GM19351 (cell line): ENCODE data around the gene LITAF.
"Not testable (repeated sequence)": the region's sequence is repeated elsewhere in the genome, so short reads cannot be mapped to it uniquely, and the experiment has no call there.

Source experiments
- ATAC-seq: cut with Tn5 transposase; IDR thresholded peaks from one replicate; pipeline ENCODE4 v1.9.1; 2021; ENCODE audit warnings: mild to moderate bottlenecking, moderate library complexity; ENCODE audit not compliant: unreplicated experiment

Gene LITAF

DNA sequence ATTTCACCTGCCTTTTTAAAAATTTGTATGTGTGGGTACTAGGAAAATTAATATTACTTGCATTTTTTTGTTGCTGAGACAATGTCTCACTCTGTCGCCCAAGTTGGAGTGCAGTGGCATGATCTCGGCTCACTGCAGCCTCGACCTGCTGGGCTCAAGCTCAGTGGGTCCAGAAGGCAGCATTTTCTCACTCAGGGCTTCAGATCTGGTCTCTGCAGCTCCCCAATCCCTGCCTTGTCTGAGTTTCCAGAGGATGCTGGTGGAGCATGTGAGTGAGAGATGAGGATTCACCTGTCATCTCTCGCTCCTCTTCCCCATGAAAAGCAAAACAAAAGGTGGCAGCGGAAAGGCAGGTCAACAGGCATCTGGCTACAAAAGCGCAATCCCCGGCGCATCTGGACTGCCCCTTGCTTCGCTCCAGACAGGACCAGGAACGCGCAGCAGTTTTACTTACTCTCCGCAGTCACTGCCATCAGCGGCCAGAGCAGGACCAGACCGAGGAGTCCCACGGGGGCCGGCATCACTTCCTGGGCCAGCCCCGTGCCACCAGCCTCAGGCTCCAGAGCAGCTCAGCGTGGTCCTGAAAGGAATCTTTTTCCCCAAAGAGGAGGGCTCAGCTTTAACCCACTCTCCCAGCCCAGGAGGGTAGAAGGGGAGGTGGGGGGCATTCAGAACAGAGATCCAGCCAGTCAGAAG is 59.9 kb downstream of the LITAF start:
- ATAC-seq: no peak

DNA sequence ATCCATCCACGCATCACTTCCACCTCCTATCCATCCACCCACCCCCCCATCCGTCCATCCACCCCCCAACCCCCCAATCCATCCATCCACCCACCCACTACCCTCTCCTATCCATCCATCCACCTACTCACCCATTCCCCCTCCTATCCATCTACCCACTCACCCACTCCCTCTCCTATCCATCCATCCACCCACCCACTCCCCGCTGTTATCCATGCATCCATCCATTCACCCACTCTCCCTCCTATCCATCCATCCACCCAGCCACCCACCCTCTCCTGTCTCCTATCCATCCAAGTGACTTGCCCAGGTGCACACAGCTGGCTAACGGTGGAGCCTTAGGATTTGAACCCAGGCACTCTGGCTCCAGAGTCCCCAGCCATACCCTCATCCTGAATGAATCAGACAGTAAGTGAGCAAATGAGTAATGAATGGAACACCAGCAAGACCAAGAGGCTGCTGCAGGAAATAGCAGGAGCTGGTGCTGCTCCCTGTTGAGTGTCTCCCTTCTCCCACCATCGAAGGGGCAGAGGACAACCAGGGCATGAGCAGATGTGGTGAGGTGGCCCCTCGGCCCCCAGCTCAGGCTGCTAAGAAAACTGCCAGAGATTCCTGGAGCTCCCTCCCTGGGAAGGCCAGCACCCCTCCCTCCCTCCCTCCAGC is 62.5 kb downstream of the LITAF start:
- ATAC-seq: no peak

DNA sequence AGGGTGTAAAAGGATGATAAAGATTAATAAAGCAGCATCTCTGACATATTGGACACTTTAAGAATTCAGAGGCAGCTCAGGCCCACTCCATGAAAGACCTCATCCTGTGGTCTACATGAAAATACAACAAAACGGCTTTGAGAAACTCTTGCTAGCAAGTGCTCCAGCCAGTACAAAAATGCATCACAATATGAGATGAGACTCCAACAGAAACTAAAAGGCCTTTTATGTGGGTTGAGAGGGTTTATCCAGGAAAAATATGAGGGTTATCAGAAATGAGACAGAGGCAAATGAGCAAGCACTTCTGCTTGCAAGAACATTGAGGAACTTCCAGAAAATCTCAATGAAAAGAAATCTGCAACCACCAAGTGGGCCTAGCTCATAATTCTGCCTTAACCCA is 65.7 kb downstream of the LITAF start:
- ATAC-seq: no peak

DNA sequence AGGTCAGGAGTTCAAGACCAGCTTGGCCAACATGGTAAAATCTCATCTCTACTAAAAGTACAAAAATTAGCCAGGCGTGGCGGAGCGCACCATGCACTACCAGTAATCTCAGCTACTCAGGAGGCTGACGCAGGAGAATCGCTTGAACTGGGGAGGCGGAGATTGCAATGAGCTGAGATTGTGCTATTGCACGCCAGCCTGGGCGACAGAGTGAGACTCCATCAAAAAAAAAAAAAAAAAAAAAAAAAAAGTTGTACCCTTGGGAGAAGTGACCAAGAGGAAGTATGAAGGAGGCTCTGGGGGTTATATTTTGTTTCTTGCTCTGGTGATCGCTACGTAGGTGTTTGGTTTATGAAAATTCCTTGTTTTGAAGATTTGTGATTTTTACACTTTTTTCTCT is 66.3 kb downstream of the LITAF start:
- ATAC-seq: no peak

DNA sequence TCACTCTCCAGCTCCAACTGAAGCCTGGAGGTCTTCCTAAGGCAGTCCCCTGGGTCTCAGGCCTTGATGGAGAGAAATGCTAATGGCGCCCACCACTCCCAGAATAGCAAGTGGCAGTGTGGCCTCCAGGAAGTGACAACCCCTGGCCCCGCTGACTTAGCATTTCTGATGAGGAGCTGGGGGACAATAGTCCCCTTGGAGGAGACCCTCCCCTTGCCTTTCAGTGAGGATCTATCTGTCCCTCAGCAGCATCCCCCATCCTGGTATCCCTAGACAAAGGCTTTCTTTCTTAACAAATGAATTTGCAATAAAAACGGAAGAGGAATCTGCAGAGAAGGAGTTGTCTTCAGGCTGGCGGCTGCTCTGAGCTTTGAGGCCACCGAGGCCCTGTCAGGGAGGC is 68.8 kb downstream of the LITAF start:
- ATAC-seq: no peak

DNA sequence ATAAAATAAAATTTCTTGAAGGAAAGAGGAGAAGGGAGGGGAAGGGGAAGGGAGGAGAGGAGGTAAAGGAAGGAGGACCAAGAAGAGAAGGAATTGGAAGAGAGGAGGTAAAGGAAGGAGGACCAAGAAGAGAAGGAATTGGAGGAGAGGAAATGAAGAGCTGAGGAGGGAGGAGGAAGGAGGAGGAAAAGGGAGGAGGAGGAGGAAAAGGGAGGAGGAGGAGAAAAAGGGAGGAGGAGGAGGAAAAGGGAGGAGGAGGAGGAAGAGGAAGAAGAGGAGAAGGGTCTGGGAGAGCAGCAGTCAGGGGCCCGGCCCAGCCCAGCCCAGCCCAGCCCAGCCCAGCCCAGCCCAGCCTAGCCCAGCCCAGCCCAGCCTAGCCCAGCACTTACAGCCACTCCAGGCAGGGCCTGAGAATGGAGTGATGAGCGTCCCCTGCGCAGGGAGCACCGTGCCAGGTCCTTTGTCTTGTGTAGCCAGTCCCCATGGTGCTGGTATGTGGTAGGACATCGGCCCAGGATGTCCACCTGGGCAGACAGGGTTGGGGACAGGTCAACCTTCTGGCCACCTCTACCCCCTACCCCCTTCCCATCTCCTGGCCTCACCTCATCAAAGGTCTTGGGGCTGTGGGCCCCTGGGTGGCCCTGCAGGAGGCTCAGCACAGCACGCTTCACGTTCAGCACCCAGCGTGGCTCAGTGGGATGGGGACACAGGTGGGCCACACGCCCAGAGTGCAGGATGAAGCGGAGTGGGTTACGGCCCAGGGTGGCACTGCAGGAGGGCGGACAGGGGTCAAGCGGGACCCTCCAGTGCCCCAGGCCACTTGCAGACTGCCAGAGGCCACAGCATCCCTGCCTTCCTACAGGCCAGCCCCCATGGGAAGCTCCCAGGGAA is 70.9 kb downstream of the LITAF start:
- ATAC-seq: no peak

DNA sequence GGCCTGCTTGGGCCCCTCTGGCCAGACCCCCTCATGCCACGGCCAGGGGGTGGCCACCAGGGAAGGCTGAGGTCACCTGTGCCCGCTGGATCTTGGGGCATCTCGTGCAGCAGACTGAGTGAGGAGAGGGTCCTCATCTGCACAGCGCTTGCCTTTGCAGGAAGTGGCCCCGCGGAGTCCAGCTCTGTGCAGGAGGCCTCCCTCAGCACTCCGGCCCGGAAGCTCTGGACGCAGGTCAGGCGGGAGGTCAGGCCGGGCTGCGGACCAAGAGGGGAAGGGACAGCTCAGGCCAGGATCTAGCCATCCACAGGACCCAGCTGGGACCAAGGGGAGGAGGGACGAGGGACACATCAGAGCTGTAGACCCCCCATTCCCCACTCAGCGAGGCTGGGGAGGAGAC is 72.4 kb downstream of the LITAF start:
- ATAC-seq: no peak

DNA sequence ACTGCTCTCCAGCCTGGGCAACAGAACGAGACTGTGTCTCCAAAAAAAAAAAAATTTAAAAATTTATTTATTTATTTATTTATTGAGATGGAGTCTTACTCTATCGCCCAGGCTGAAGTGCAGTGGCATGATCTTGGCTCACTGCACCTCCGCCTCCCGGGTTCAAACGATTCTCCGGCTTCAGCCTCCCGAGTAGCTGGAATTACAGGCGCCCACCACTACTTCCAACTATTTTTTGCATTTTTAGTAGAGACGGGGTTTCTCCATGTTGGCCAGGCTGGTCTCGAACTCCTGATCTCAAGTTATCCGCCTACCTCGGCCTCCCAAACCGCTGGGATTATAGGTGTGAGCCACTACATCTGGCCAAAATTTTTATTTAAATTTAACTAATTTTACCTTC is 73.4 kb downstream of the LITAF start:
- ATAC-seq: not testable (repeated sequence)

DNA sequence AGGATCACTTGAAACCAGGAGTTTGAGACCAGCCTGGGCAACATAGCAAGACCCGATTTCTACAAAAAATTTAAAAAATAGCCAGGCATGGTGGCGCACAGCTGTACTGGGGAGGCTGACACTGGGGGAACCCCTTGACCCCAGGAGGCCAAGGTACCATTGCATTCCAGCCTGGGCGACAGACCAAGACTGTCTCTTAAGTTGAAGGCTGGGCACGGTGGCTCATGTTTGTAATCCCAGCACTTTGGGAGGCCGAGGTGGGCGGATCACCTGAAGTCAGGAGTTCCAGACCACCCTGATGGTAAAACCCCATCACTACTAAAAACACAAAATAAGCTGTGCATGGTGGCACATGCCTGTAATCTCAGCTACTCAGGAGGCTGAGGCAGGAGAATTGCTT is 74.9 kb downstream of the LITAF start:
- ATAC-seq: no peak

DNA sequence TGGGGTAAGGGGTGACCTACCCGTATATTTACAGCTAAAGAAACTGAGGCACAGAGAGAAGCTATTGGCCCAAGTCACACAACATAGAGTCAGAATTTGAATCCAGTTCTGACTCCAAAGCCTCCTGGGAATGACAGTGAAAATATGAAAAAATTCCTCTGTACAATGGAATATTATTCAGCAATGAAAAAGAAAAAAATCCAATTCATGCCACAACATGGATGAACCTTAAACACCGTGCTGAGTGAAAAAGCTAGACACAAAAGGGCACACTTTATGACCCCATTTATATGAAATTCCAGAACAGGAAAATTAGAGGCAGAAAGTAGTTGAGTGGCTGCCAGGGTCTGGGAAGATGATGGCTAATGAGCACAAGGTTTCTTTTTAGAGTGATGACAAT is 75.4 kb downstream of the LITAF start:
- no peak for ATAC-seq

DNA sequence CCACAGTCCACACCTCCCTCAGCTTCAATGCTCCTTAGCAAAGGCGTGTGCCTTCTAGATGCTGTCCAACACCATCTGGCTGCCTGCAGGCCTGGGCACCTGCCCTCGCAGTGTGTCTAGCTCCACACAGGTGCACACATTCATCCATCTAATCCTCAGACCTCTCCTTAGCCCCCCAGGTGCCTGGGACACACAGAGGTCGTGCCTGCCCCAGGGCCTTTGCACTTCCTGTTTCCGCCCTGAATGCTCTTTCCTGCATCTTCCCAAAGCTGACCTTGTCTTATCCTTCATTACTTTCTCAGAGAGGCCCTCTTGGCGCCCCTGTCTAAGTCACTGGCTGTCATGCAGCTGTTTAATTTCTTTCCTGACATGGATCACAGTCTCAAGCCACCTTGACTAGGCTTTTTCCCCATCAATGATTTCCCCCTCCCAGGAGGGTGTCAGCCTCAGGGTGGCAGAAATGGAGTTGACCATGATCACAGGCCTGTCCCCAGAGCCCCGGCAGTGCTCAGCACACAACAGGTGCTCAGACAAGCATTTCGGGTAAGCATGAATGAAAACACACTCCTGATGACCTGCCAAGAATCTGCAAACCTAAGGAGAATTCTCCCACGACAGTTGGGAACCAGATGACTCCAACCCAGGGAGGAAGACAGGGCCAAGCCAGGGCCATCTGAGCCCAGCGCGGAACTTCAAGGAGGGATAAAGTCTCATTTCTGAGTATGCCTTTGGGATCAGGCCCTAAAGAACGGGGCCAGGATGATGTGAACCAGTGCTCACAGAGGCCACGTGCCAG is 76.3 kb downstream of the LITAF start:
- no peak for ATAC-seq

DNA sequence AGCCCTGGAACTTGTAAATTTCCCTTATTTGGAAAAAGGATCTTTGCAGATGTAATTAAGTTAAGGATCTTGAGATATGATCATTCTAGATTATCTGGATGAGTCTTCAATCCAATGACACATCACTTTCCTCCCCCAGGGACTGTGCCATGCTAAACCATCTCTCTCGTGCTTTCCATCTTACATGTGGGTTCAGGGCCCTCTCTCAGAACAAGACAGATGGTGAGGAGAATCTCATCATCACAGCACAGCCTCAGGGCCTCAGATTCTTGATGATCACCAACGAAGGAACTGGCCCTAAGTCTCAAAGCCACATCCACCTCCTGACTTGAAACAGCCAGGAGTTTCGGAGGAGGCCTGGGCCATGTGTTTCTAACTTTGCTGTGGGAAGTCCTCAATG is 78.7 kb downstream of the LITAF start:
- ATAC-seq: no peak

DNA sequence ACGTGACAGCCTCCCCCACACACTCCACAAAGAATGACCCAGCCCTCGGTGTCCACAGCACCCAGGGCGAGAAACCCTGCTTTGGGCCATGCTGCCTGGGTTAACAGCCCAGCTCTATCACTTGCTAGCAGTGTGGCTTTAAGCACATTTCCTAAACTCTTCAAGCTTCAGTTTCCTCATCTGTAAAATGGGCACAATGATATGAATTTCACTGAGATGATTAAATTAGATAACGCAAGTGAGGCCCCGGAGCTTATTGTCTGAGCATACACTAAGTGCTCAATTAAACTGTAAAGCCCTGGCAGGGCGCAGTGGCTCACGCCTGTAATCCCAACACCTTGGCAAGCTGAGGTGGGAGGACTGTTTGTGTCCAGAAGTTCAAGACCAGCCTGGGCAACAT is 79.4 kb downstream of the LITAF start:
- no peak for ATAC-seq

DNA sequence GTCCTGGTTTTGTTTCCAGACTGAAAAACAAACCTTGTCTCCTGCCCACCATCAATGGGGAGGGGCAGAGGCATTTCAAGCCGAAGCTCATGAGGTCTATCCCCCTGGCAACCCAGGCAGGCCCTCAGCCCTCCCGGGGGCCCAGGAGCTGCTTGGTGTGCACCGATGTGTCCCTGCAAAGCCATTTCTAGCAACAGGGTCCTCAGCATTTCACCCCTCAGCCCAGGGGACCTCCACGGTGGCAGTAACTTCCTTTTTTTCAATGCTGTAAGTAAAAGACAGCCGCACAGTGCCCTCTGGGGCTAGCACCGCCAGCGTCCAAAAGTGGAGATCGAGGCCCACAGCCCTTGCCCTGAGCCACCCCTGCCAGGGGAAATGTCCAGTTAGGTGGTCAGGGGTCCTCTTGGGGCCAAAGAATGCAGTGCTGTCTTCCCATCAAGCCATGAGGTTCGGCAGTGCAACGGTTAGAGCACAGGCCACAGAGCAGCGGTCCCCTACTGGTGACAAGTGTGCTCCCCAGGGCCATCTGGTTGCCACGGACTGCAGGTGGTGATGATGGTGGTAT is 79.9 kb downstream of the LITAF start:
- ATAC-seq: no peak

DNA sequence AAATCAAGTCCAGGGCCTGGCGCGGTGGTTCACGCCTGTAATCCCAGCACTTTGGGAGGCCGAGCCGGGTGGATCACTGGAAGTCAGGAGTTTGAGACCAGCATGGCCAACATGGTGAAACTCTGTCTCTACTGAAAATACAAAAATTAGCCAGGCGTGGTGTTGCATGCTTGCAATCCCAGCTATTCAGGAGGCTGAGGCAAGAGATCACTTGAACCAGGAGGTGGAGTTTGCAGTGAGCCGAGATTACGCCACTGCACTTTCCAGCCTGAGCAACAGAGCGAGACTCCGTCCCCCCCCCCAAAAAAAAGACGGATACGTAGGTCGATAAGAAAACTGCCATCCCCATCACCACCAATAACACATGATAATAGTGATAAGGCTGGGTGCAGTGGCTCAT is 82.5 kb downstream of the LITAF start:
- ATAC-seq: not testable (repeated sequence)

DNA sequence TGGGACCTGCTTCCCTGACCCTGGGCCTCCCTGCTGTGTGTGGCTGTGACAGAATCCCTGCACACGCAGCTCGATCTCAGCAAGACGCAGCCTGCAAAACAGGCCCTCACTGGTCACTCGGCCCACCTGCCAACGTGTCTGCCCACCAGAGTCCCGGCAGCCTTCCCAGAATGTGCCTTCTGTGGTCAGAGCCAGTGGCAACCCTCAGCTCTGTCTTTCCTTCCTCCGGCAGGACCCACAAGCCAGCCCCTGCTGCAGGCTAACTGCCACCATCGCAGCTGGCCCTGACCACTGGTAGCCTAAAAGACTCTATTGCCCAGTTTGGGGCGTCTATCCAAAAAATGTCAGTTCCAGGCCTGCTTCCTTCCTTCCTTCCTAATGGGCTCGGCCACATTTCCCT is 83.2 kb downstream of the LITAF start:
- ATAC-seq: no peak

DNA sequence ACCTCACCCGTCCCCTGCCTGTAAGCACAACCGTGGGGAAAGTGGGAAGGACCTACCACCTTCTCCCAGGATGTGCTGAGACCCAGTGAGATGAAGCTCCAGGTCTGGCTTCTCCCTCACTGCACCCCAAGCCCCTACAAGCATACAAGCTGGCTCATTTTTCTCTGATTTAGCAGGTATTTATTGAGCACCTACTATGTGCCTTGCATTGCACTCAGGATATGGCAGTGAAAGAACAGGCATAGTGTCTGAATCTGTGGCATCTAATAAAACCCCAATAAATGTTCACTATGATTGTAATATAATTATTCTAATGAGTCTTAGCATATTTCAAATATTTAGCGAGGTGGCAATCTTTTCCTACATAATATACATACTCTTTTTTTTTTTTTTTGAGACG is 84.5 kb downstream of the LITAF start:
- no peak for ATAC-seq

DNA sequence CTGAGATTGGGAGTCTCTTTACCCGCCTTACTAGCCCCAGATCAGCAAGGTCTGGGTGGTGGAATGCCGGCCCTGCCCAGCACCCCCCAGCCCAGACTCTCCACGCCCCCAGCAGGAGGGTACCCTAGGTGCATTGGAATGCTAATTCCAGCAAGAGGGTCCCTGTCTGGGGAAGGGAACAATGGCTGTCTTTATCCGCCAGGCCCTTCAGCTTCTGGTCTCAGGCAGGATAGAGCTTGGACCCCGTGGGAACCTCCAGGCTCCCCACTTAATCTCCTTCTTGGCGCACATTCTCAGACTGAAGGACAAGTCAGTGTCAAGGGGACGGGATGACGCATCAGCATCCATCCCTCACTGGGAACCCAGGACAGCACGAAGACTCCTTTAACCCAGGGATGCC is 85.1 kb downstream of the LITAF start:
- no peak for ATAC-seq

DNA sequence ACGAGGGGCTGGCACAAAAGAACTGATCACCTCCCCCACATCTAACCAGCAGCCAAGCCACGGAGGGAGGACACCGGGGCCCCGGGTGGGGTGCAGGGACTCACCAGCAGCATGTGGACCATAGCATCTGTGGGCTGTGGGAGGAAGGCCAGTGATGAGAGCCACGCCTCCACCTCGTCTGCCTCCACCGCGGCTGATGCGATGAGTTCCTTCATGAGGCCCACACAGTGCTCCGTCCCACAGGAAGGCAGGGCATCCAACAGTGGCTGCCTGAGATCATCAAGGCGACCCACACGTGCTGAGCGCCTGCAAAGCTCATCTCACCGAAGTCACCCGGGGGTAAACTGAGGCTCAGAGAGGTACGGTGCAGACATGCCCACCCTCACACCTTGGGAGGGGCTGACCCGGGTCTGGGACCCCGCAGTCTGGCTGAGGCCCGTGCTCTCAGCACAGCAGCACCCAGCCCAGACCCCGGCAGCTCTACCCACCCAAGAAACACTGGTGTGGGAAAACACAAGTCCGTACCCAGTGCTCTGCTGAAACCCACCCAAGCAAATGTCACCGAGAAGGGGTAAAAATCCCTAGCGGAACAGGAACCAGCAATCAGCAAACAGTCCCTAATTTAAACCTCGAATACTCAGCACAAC is 85.9 kb downstream of the LITAF start:
- no peak for ATAC-seq
